GM18867 (cell line): ENCODE data around the gene LTN1.

Experiments
- ATAC-seq: cut with Tn5 transposase; IDR thresholded peaks from one replicate; pipeline ENCODE4 v1.9.1; 2021; ENCODE audit warnings: mild to moderate bottlenecking, moderate library complexity; ENCODE audit not compliant: unreplicated experiment

The LTN1 gene

GRCh38 chr21:28986677-28987076 lies 6.0 kb downstream of the LTN1 start:
- no peak for ATAC-seq

DNA sequence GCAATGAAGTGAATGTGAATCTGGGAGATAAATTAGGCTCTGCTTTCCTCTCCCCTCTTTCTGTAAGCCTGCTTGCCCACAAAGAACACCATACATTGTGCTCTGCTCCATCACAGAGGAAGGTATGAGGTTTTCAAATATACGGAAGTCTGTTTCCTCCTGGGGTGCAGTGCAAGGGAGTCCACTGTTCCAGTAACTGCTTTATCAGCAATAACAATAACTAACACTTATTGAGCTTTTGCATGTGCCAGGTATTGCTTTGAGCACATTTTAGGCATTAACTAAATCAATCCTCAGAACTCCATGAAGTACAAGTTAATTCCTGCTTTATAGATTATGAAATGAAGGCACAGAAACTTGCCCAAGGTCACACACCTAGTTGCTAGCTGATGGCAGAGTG lies 10.0 kb downstream of the LTN1 start:
- no peak for ATAC-seq

DNA sequence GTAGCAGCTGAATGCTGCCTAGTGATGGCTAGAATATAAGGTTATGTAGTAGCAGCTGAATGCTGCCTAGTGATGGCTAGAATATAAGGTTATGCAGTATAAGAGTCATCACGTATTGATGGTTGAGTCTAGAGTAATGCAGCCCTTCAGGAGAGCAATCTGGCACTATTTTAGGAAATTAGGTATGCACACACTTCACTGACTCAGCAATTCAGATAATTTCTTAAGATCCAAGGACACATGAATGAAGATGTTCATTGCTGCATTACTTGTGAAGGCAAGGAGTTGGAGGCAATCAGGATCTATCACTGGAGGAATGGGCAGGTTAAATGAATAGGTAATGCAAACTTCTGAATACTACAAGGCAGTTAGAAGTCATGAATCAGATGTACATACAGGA lies 13.6 kb downstream of the LTN1 start:
- no peak for ATAC-seq

DNA sequence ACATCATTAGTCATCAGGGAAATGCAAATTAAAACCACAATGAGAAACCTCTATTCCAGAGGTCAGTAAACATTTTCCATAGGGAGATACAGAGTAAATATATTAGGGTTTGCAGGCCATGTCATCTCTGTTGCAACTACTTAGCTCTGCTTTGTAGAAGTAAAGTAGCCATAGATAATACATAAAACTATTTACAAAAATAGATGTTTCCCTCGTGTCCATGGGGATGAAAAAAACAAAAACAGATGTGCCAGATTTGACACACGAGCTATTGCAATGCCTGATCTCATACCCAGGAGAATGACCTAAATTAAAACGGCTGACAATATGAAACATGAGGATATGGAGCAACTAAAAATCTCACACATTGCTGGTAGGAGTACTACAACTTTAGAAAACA lies 17.3 kb downstream of the LTN1 start:
- no peak for ATAC-seq

- no peak for ATAC-seq
Measured at GRCh38 chr21:28974531-28975227, 18.0 kb downstream of the LTN1 start.

- ATAC-seq: no peak
Measured at GRCh38 chr21:28972398-28972797, 20.3 kb downstream of the LTN1 start.

DNA sequence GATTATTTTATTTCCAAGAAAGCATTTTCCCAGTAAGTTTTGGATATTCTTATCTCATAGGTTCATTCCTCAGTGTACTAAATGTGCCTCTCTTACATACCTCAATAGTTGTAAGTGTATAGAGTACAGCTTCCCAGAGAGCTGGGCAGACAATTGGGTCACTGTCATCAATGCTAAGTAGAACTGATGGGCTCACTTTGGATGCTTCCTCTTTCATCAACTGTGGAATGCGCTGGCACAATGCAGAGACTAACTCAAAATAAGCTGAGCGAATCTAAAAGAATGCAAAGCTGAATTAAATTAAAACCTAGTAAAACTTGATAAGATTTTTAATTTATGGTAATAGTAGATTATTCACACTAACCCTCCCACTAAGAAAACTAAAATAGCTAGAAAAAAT lies 21.5 kb downstream of the LTN1 start:
- ATAC-seq: no peak

DNA sequence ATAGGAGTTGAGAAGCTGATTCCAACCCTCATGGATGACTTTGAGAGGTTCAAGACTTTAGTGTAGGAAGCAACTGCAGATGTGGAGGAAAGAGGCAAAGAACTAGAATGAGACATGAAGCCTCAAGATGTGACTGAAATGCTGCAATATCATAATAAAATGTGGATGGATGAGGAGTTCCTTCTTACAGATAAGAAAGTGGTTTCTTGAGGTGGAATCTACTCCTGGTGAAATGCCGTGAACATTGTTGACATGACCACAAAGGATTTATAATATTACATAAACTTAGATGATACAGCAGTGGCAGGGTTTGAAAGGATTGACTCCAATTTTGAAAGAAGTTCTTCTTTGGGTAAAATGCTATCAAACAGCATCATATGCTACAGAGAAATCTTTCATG lies 28.8 kb downstream of the LTN1 start:
- no peak for ATAC-seq

GRCh38 chr21:28962465-28962864 lies 30.2 kb downstream of the LTN1 start:
- no peak for ATAC-seq

DNA sequence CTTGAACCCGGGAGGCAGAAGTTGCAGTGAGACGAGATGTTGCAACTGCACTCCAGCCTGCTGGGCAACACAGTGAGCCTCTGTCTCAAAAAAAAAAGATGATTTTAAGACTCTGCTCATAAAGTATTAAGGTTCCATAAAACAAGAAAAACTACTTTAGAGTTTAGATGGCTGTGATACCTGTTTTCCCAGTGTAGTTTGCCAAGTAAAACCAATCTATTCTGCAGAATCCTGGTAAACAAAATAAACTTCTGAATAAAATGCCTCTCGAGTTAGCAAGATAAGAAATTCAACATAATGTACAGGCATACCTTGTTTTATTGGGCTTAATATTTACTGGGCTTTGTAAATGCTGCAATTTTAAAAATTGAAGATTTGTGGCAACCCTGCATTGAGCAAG lies 30.8 kb downstream of the LTN1 start:
- no peak for ATAC-seq

DNA sequence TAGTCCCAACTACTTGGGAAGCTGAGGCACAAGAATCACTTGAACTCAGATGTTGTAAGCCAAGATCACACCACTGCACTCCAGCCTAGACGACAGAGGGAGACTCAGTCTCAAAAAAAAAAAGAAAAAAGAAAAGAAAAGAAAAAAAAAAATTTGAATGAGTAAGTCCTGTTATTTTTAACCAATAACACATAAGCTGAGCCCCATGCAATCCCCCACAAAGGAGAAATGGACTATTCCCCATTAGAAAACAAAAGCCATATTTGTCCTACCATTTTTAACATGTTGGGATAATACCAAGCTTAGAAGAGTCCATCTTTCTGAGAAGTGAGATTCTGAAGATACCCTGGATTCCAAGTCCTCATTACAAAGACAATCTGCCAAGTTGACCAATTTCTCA lies 32.4 kb downstream of the LTN1 start:
- no peak for ATAC-seq

DNA sequence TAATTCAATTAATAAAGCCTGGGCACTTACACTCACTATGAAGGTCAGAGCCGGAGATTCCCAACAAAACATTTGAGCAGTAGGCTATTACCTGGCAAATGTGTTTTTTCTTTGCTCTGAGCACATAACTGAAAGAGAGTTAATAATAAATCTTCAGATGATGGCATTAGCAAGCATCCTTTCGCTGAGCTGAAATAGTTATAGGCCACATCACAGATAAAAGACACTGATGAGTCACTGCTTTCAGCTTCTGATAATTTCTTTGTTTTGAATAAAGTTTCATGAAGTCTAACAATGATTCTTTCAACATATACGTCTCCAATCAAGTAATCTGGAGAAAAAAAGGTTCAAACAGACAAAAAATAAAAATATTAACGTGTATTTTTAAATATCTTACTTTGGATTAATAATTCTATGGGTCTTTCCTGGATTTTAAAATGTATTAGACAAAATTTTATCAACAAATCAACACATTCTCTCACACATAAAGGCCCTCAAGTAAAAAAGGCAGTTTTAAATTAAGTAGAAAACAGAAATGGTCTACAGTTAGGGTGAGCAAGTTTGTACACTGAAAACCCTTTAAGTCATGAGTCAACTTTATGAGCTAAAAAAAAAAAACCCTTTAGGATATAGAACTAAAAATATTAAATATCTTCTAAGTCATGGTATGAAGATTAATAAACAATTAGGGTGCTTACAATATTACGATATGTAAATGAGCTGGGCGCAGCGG lies 33.1 kb downstream of the LTN1 start:
- ATAC-seq: no peak

DNA sequence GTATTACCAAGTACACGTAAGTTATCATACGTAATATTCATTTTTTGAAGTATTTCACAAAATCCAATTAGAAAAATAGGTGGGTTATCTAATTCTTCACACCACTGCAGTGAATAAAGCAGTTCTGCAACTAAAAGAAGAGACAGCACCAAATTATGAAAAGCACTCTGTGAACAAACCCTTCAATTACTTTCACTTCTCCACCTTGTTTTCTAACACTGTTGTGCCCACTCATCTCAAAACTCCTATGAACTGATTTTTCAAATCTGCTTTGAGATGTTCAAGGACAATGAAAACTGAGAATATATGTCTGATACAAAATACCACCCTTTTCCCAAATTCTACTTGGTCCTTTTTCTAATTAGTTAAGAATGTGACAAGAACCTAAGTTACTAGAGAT lies 39.4 kb downstream of the LTN1 start:
- ATAC-seq: peak; percentile 65

- no peak for ATAC-seq
Measured at GRCh38 chr21:28952686-28953085, 40.0 kb downstream of the LTN1 start.

DNA sequence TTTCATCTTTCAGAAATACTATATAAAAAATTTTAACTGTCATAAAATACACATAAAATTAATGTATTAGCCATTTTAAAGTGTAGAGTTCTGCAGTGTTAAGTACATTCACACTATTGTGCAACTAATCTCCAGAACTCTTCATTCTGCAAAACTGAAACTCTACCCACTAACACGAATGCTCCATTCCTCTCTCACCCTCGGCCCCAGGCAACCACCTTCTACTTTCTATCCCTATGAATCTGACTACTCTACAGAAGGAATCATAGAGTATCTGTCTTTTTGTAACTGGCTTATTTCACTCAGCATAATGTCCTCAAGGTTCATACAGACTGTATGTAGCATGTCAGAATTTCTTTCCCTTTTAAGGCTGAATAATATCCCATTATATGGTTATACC lies 43.4 kb downstream of the LTN1 start:
- ATAC-seq: no peak

GRCh38 chr21:28944296-28944695 lies 48.4 kb downstream of the LTN1 start:
- no peak for ATAC-seq

GRCh38 chr21:28943631-28944030 lies 49.0 kb downstream of the LTN1 start:
- no peak for ATAC-seq

DNA sequence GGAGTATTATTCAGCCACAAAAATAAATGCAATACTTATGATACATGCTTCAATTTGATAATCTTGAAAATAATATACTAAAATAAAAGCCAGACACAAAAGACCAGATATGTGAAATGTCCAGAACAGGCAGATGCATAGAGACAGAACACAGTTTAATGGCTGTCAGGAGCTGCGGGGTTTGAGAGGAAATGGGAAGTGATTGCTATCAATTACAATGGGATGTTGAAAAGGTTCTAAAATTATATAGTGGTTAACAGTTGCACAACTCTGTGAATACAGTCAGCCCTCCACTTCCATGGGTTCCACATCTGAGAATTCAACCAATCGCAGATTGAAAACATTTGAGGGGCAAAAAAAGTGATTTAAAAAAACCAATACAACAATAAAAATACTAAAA lies 54.0 kb downstream of the LTN1 start:
- ATAC-seq: no peak

DNA sequence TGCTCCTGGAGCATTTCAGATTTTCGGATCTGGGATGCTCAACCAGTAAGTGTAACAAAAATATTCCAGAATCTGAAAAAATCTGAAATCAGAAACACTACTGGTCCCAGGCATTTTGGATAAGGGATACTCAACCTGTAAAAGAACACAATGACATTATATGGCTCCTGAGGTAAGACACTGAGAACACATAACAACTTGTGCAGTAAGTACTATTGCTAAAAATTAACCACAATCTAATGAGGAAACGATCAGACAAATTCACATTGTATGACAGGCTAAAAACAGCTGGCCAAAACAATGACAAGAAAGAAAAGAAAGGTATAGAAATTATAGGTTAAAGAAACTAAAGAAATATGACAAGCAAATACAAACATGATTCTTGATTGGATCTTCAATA lies 54.9 kb downstream of the LTN1 start:
- ATAC-seq: no peak

GRCh38 chr21:28936721-28937120 lies 56.0 kb downstream of the LTN1 start:
- no peak for ATAC-seq

DNA sequence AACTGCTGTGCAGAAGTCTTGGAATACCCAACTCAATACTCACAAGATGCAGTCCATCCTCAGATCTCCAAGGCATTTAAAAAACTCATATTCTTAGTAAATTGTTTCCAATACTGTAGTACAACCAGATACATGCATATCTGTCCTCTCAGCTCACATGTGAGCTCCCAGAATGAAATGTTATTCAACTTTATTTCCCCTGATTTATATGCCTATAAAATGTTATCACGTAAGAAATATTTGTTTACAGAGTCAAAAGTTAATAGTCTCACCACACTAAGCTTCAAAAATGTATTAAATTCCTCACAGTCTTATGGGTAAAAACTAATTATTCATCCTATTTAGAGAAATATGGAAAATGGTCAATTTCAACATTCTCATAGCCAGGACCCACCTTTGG lies 56.6 kb downstream of the LTN1 start:
- ATAC-seq: no peak

DNA sequence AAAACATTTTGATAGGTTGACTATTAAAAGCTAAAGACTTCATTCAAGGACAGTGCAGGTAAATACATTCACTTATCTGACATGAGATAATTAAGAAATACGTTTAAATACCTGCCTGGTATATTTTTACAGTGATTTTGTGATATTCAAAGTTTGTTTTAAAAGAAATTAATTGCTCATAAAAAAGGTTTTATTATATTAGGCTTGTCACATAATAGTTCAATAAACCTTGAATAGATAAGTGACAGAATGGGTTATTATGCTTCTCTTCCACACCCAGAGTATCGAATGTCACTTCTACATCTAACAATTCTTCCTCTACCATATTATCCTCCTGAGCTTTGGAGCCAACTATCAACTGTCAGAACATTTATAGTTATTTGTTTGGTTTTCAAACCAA lies 60.0 kb downstream of the LTN1 start:
- ATAC-seq: no peak
